IPS DF 4.7 (cell line): Measurements from ENCODE around the gene UBE3D.
"Not testable (repeated sequence)": the region's sequence is repeated elsewhere in the genome, so short reads cannot be mapped to it uniquely, and the experiment has no call there.

ENCODE experiments used
- DNase-seq: peaks from one replicate; pipeline ENCODE4 v3.0.0-alpha.2; 2013; ENCODE audit warnings: low spot score; ENCODE audit errors: extremely low read depth

UBE3D gene

DNA sequence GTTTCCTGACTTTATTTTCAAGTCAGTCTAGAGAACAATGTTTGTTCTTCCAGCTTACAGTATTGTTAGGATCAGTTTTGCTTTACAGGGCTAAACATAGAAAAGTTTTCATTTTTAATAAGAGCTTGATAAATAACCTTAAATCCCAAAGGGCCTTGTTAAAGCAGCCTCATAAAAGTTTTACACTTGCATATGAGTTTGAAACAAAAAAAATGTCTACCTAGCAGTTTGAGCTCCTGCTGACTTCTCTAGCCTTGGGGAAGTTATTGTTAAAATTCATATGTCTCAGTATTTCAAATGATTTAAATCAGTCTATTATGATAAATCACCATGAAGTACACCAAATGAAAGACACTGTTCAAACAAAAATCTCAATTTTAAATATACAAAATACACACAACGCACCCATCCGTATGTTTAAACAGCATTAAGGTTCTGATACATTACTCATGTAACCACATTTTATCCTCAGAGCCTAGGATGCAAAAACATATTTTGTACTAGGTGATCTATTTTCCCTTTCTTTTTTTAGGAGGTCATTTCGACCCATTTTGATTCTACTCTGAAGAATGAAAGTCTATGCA lies 87.2 kb downstream of the UBE3D start:
- DNase-seq, result no peak

DNA sequence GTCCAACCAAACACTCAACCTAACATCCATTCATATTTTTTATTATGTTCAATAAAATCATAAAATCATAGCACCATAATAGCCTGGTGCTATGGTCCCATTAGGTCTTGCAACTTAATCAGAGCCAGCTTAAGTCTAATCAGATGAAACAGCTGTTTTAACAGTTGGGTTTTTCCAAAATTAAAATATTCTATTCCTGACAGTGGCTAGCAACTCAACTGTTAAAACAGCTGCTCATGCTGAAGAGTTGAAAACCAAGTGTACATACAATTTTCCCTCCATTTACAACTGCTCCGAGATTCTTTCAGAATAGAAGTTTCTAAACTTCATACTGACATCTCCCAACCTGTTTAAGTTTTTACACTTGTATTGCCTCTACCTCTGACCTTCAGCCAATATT lies 89.5 kb downstream of the UBE3D start:
- no peak for DNase-seq

GRCh38 chr6:82971877-82972460 lies 93.7 kb downstream of the UBE3D start:
- no peak for DNase-seq

GRCh38 chr6:82970839-82971238 lies 94.8 kb downstream of the UBE3D start:
- no peak for DNase-seq

GRCh38 chr6:82968708-82969107 lies 96.9 kb downstream of the UBE3D start:
- no peak for DNase-seq

- no peak for DNase-seq
These were observed 102.3 kb downstream of the UBE3D start for GRCh38 chr6:82963191-82963925.

DNA sequence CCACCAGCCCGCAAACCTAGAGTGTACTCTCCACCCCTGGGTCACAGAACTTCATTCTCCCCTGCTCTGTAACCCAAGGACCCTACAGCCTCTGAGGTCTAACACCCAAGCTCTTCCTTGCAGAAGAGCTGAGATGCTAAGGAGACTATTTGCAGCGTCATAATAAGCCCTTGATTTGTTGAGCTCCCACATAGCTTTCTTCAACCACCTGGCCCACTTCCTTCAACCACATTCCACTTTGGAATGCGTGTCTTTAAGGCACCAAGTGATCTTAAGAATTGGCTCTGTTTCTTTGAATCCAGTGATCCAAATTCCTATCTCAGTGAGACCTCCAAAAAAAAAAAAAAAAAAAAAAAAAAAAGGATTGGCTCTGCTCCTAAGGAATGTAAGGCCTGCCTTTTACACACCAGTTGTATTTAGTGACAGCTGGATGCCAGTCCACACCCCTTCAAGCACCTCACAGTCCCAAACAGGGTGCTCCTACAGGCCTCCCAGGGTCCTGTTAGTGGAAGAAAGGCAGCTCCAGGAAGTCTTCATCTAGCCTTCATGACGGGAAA lies 106.2 kb downstream of the UBE3D start:
- DNase-seq, result peak; percentile 33

- DNase-seq, result no peak
These were observed 107.1 kb downstream of the UBE3D start for GRCh38 chr6:82958551-82958950.

- no peak for DNase-seq
These were observed 107.8 kb downstream of the UBE3D start for GRCh38 chr6:82957868-82958245.

- no peak for DNase-seq
These were observed 108.3 kb downstream of the UBE3D start for GRCh38 chr6:82957171-82957867.

DNA sequence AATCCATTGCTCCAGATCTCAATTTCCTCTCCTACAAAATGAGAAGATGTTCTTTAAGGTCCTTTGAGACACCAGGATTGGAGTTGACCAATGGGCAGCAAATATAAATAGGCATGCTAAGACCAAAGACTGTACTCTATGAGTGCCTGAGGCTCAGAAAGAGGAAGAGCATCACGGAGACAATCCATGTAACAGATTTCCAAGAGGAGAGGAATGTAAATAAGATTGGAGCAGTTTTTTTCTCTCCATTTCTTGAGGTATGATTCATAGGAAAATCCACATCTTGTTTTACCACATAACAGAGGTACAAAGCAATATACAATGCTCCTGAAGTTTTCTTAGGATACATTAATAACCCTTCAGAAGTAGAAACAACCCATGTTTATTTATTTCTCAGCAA lies 109.8 kb downstream of the UBE3D start:
- DNase-seq, result no peak

- no peak for DNase-seq
These were observed 110.6 kb downstream of the UBE3D start for GRCh38 chr6:82954937-82955577.

GRCh38 chr6:82954356-82954755 lies 111.3 kb downstream of the UBE3D start:
- DNase-seq, result no peak

GRCh38 chr6:82953871-82954270 lies 111.8 kb downstream of the UBE3D start:
- no peak for DNase-seq

- DNase-seq, result no peak
These were observed 113.7 kb downstream of the UBE3D start for GRCh38 chr6:82951935-82952334.

DNA sequence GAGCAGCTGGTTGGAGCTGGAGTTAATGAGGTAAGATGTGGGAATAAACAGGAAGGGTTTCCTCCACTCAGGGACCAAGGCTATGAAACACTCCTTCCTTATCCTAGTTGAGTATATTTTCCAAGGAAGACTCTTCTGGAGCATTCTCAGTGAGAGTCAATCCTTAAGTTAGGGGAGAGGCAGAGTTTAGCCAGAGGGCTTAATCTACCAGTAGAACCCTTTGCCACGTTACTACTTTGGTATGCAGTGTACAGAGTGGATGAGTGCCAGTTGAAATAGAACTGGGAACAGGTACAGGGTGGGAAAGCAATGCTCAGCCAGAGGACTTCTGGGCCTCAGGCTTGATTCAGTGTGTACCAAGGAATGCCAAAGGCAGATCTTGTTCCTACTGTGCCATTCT lies 114.3 kb downstream of the UBE3D start:
- no peak for DNase-seq

- DNase-seq, result not testable (repeated sequence)
These were observed 134.7 kb downstream of the UBE3D start for GRCh38 chr6:82930915-82931314.

DNA sequence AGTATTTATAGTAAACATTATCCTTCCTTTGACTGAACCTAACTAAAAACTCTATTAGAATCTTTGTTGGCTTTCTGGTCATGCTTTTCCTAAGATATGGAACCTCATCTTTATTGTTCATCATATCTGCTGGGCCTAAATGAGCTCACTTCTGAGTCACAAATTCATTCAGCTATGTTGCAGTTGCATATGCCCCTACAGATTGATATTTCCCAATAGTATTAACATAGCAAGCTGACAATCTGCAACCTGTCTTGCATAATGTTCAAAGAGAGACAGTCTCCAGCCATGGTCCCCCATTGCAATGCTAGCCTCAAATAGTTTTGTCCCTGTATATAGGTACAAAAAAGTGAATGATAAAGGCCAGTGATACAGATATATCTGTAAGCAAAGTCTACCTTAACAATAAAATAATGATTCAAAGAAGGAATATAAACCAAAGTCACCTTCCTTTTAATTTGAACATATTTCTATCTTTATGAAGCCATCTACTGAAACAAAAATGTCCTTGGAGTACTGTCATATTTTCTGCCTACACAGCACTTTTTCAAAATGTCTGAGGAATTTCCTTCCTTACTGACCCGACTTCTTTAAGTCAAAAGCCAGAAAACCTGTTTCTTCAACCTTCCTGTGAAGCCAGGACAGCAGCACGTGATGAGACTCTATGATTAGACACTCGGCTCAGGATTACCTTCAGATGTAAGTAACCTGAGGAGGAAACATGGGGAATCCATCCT lies 140.7 kb downstream of the UBE3D start:
- no peak for DNase-seq

GRCh38 chr6:82921258-82921657 lies 144.4 kb downstream of the UBE3D start:
- DNase-seq, result no peak

DNA sequence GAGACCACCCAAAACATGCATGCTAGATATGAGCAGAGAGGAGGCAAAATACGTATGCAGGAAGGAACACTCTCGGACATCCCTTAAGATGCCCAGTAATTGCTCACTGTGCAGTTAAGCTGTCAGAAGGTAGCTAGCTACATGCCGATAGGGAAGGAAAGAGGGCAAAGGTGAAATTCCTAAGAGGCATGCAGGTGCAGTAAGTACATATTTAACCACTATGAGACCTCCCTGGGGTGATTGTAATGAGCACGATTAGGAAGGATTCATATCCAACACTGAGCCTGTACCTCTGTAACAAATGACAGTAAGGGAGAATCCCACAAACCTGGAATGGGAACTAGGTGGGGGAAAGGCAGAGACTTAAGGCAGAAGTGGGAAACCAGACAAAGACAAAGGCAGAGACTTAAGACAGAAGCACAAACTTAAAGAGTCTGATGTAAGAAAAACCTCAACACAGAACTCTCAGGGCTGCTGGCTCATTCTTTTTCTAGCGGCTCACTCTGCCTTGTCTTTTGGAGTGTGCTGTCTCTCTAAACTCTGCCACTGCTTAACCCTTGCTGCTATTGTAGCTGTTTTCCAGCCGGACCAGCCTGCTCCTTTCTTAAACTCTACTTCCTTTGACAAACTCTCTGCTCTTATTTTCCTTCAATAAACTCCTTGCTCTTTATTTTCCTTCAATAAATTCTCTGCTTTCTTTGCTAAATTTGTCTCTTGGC lies 148.1 kb downstream of the UBE3D start:
- no peak for DNase-seq
